Peyer's patch (tissue), 4 donors: ENCODE measurements around the gene RFNG.

ENCODE experiments used
- CTCF ChIP-seq, 6 experiments: fragments of 450-650 bp in 4 of 6; fragments of 200-600 bp in 2 of 6; sonication (generic) in 1 of 6; IDR thresholded peaks; one replicate each; pipeline ENCODE4 v1.5.1; 2017 to 2019; ENCODE audit warnings: antibody characterized with exemption in 6 of 6, mild to moderate bottlenecking in 3 of 6, moderate library complexity in 1 of 6
- POLR2A ChIP-seq, 2 donors: fragments of 450-650 bp; IDR thresholded peaks; one replicate each; pipeline ENCODE4 v1.5.1; 2017; ENCODE audit warnings: antibody characterized with exemption in 2 of 2, mild to moderate bottlenecking in 2 of 2, moderate library complexity in 2 of 2

DNA sequence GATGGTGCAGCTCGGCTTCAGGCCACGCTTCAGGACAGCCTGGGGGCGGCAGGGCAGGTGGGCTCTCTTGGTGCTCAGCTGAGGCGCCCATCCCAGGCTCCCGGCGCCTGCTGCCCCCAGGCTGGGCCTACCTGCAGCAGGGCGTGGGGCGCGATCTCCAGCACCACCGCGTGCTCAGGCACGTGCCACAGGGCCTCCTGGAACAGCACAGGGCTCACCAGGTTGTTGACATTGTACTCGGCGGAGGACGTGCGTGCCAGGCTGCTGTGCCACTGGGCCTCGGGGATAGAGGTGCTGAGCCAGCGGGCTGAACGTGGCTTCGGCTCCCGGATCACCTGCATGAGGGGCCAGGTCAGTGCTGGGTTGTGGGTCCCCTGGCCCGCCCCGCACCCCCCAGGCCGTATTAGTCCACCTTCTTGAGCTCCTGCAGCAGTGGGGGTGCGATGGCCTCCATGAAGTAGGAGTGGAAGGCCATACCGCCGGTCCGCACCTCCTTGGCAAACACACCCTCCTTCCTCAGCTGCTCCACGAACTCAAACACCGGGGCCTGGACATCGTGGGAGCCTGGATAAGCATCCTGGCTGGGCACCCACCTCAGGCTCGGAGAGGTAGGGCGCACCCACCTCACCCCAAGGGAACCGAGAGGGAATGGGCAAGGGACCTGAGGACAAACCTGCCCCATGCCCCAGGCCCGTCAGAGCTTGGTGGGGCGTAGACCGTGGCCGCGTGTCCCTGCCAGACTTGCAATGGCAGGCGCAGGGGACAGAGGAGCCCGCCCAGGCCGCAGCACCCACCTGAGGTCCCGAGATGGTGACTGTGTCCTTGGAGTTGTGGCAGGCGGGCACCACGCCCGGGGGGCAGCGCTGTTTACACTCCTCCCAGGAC, 37.5 kb upstream of the RFNG start:
- TF ChIP-seq CTCF (IDR thresholded peaks at IDR 0.05) (no peak), POLR2A (IDR thresholded peaks at IDR 0.05) (no peak)
